Right cardiac atrium (tissue), 5 donors: ENCODE measurements around the gene SIN3A. TPM values are rescaled to one million over a fixed set of nuclear protein-coding genes. Genes with fewer than 3 reads are reported as not detected.

Source experiments
- ATAC-seq, 2 donors: fragments of 200-7000 bp; cut with Tn5 transposase; one replicate each; pipeline versions ENCODE4 v1.8.0 to v1.9.1; 2020; ENCODE audit warnings: moderate library complexity in 2 of 2, mild to moderate bottlenecking in 1 of 2
- DNase-seq, 3 donors: peaks; one replicate each; pipeline ENCODE4 v3.0.0-alpha.2; 2020
- H3K27ac ChIP-seq: one replicate; pipeline ENCODE4 v1.5.1; 2013; ENCODE audit warnings: mild to moderate bottlenecking, low read length, control low read depth, moderate library complexity
- H3K27me3 ChIP-seq: one replicate; pipeline ENCODE4 v1.6.1; 2013; ENCODE audit not compliant: control insufficient read depth, insufficient read depth
- H3K4me1 ChIP-seq: one replicate; pipeline ENCODE4 v1.6.1; 2013; ENCODE audit warnings: low read length; ENCODE audit not compliant: control insufficient read depth, insufficient read depth
- H3K4me3 ChIP-seq: one replicate; pipeline ENCODE4 v1.5.1; 2013; ENCODE audit warnings: low read length, control low read depth
- H3K9me3 ChIP-seq: one replicate; pipeline ENCODE4 v1.6.1; 2013; ENCODE audit warnings: low read length; ENCODE audit not compliant: control insufficient read depth
- WGBS: extraction: QIAGEN DNeasy Blood & Tissue Kit; methylation state at CpG from one replicate; pipeline ENCODE4 v1.1.7; 2013; 5-methylcytosine and 5-hydroxymethylcytosine counted together
- intact Hi-C, 4 donors: fragments of 100-400 bp; cut with DNase I; formaldehyde crosslinking; loops; one replicate each; pipeline versions ENCODE4 v1.11.0 to v1.14.0; 2022 to 2023
- polyA plus RNA-seq: library from polyadenylated mRNA; stranded (reverse); fragments of 200-250 nt; gene quantifications from one replicate; pipeline ENCODE4 v1.2.3, GENCODE V29; 2013
- total RNA-seq, 4 donors: library from RNA; stranded (reverse); fragmentation: NEBNext Ultra II Directional; extraction: Animal tissue kit (Norgen Biotek cat#: 25700); gene quantifications; one replicate each; pipeline ENCODE4 v1.2.1, GENCODE V29; 2021
- donor health status: healthy with polysubstance abuse.
- donor health status: DM: no; HTN: yes; CAD: no.
- donor health status: DM: no; HTN: no; CAD: no.
- donor health status: DM: no; HTN: yes; CAD: no; lungs with severe emphysema.
- donor health status: DM: yes; HTN: yes; CAD: no.

Gene SIN3A
- total and polyA plus RNA-seq, 5 donors = 8.5 to 40.0 (median 33.5) TPM

DNA sequence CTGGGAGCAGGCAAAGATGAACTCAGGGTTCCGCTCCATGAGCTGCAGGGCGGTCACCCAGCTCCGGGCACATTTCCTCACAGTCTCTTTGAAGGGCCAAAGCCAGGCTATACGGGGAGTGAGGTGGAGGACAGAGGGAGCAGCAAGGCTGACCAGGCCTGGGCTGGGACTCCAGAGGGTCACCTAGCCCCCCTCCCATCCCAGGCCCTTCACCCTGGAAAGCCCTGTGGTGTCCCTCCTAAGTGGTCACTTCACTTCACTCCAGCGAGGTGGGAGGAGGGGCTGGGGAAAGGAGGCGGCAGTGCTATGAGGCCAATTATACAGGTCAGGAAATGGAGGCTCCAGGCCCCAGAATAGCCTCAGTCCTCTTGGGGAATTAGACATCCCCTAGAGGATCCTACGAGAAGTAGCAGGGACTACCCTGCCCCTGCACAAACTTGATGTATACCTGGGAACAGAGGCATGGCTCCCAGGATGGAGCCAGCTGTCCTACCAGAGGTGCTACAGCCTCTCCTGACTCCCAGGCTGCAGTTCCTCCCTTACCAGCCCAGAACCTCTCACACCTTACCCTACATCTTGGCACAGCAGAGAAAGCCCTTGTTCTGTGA, 88.7 kb downstream of the SIN3A start:
- Histone ChIP-seq H3K27me3 (no peaks in the 10 kb centered on the region), H3K4me3 (no peak overlapping the region), H3K4me1 (peaks cover 4% of the 10 kb centered on the region), H3K9me3 (no peaks in the 10 kb centered on the region), H3K27ac (no peak overlapping the region)
- no peak for ATAC-seq
- intact Hi-C loops = no loop called here
- DNase-seq = no peak
- WGBS = 81% methylated on average over 7 of the region's 7 CpGs

GRCh38 chr15:75361989-75362641, 89.4 kb downstream of the SIN3A start:
- H3K27ac ChIP-seq = no peak overlapping the region
- intact Hi-C loops = no loop called here
- H3K27me3 ChIP-seq = no peaks in the 10 kb centered on the region
- 88% methylated on average over 13 of the region's 13 CpGs for WGBS
- no peak for ATAC-seq
- no peak for DNase-seq
- no peaks in the 10 kb centered on the region for H3K4me1 ChIP-seq
- H3K9me3 ChIP-seq = no peaks in the 10 kb centered on the region
- no peak overlapping the region for H3K4me3 ChIP-seq

GRCh38 chr15:75361361-75361988, 90.0 kb downstream of the SIN3A start:
- DNase-seq (no peak), ATAC-seq (no peak)
- intact Hi-C loops = no loop called here
- WGBS = 92% methylated on average over 10 of the region's 10 CpGs
- Histone ChIP-seq H3K27me3 (no peaks in the 10 kb centered on the region), H3K9me3 (no peaks in the 10 kb centered on the region), H3K27ac (no peak overlapping the region), H3K4me1 (no peaks in the 10 kb centered on the region), H3K4me3 (no peak overlapping the region)

DNA sequence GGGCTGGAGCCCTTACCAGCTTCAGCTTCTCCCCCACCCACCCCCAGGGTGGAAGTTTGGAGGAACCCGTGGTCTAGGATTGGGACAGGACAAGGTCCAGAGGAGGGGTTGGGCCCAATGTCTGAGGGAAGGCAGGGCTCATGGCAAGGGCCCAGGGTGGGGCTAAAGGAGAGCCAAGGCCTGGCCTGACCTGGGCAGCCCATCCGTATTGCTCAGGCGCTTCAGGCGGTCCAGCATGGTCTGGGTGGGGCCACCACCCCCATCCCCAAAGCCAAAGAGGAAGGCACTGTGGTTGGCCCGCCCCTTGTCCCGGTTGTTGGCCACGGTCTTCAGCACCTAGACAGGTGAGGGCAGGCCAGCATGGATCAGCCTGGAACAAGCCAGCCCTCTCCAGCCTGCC, 90.6 kb downstream of the SIN3A start:
- Histone ChIP-seq H3K9me3 (no peaks in the 10 kb centered on the region), H3K4me3 (no peak overlapping the region), H3K4me1 (no peaks in the 10 kb centered on the region), H3K27me3 (no peaks in the 10 kb centered on the region), H3K27ac (no peak overlapping the region)
- WGBS = 95% methylated on average over 7 of the region's 7 CpGs
- intact Hi-C loops = no loop called here
- DNase-seq (no peak), ATAC-seq (no peak)

DNA sequence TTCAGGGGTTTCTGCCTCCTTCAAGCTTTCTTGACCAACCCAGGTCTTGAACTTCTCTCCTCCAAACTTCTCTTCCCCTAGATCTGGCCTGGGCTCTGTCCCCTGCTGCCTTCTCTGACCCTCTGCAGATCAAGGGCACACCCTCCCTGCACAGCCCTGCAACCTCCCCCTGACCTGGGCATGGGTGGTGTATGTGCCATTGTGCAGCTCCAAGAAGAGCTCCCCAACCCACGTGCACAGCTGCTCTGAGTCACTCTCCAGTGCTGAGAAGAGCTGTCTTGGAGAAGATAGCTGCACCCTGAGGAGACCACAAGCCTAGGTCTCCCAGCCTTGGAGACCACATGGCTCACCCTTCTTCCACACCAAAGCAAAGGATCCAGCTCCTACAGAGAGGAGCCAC, 91.1 kb downstream of the SIN3A start:
- intact Hi-C loops = no loop called here
- Histone ChIP-seq H3K4me1 (no peaks in the 10 kb centered on the region), H3K9me3 (no peaks in the 10 kb centered on the region), H3K27ac (no peak overlapping the region), H3K27me3 (no peaks in the 10 kb centered on the region), H3K4me3 (no peak overlapping the region)
- DNase-seq (no peak), ATAC-seq (no peak)
- WGBS = 68% methylated on average over 1 of the region's 1 CpG

GRCh38 chr15:75359537-75360250, 91.8 kb downstream of the SIN3A start:
- DNase-seq (no peak), ATAC-seq (no peak)
- H3K4me3 ChIP-seq = no peak overlapping the region
- no peaks in the 10 kb centered on the region for H3K27me3 ChIP-seq
- no peaks in the 10 kb centered on the region for H3K9me3 ChIP-seq
- 91% methylated on average over 15 of the region's 15 CpGs for WGBS
- intact Hi-C loops = no loop called here
- no peaks in the 10 kb centered on the region for H3K4me1 ChIP-seq
- H3K27ac ChIP-seq = no peak overlapping the region

- Histone ChIP-seq H3K4me3 (no peak overlapping the region), H3K27ac (no peak overlapping the region), H3K27me3 (no peaks in the 10 kb centered on the region), H3K4me1 (no peaks in the 10 kb centered on the region), H3K9me3 (no peaks in the 10 kb centered on the region)
- ATAC-seq (no peak), DNase-seq (no peak)
- 94% methylated on average over 10 of the region's 10 CpGs for WGBS
- intact Hi-C loops = no loop called here
Measured at GRCh38 chr15:75358771-75359536, 92.5 kb downstream of the SIN3A start.

- Histone ChIP-seq H3K4me3 (no peak overlapping the region), H3K27ac (no peak overlapping the region), H3K27me3 (no peaks in the 10 kb centered on the region), H3K4me1 (no peaks in the 10 kb centered on the region), H3K9me3 (no peaks in the 10 kb centered on the region)
- intact Hi-C loops = no loop called here
- DNase-seq = no peak
- ATAC-seq = no peak
- 93% methylated on average over 17 of the region's 17 CpGs for WGBS
Measured at GRCh38 chr15:75357976-75358673, 93.4 kb downstream of the SIN3A start.

DNA sequence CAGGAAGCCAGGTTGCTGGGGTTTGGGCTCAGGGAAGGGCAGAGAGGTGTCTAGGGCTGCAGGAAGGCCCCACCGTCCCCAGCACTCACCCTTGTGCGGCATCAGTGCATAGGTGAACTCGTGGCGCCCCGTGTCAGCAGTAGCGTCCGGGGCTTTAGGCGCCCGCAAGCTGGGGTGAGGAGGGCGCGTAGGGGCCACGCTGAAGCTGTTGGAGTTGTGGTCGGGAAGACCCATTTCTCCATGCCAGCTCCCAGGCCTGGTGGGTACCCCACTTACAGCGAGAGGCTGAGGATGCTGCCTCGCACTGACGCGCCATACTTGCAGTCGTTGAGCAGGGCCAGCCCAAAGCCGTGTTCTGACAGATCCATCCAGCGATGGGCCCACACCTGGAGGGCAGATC, 95.0 kb downstream of the SIN3A start:
- WGBS = 93% methylated on average over 20 of the region's 20 CpGs
- intact Hi-C loops = no loop called here
- ATAC-seq = no peak
- H3K4me3 ChIP-seq = no peak overlapping the region
- no peaks in the 10 kb centered on the region for H3K4me1 ChIP-seq
- H3K9me3 ChIP-seq = no peaks in the 10 kb centered on the region
- DNase-seq = no peak
- H3K27me3 ChIP-seq = no peaks in the 10 kb centered on the region
- no peak overlapping the region for H3K27ac ChIP-seq

GRCh38 chr15:75356006-75356405, 95.5 kb downstream of the SIN3A start:
- H3K4me1 ChIP-seq = no peaks in the 10 kb centered on the region
- 83% methylated on average over 28 of the region's 28 CpGs for WGBS
- H3K27ac ChIP-seq = no peak overlapping the region
- no peaks in the 10 kb centered on the region for H3K9me3 ChIP-seq
- peak in 1 of 3 donors; percentile 55 for DNase-seq
- no peak overlapping the region for H3K4me3 ChIP-seq
- no peak for ATAC-seq
- no peaks in the 10 kb centered on the region for H3K27me3 ChIP-seq
- intact Hi-C loops = no loop called here
